Loucy (cell line): ENCODE measurements around the gene HLTF.

Source experiments
- H2AFZ ChIP-seq: fragments of 200-600 bp; sonication (generic); 2 replicates; pipeline ENCODE4 v1.6.0; 2016; ENCODE audit warnings: antibody characterized with exemption, mild to moderate bottlenecking, low read length, moderate library complexity
- H3F3A ChIP-seq: fragments of 200-600 bp; 2 replicates; pipeline ENCODE4 v1.6.0; 2016; ENCODE audit warnings: antibody characterized with exemption, low read depth, mild to moderate bottlenecking
- H3K27me3 ChIP-seq: fragments of 200-600 bp; sonication (generic); 2 replicates; pipeline ENCODE4 v1.6.1; 2014; ENCODE audit warnings: low read length, mild to moderate bottlenecking; ENCODE audit not compliant: insufficient read depth, poor library complexity, severe bottlenecking
- H3K36me3 ChIP-seq: fragments of 200-600 bp; sonication (generic); 2 replicates; pipeline ENCODE4 v1.6.1; 2016; ENCODE audit warnings: low read length; ENCODE audit not compliant: insufficient read depth
- H3K4me1 ChIP-seq: fragments of 200-600 bp; sonication (generic); 2 replicates; pipeline ENCODE4 v1.5.1; 2014; ENCODE audit warnings: low read length, mild to moderate bottlenecking; ENCODE audit not compliant: insufficient read depth, poor library complexity, severe bottlenecking
- H3K4me2 ChIP-seq: fragments of 200-600 bp; sonication (generic); 2 replicates; pipeline ENCODE4 v1.6.0; 2014; ENCODE audit warnings: antibody characterized with exemption, low read length, low read depth, mild to moderate bottlenecking; ENCODE audit not compliant: poor library complexity, severe bottlenecking
- H3K4me3 ChIP-seq: fragments of 200-600 bp; sonication (generic); 2 replicates; pipeline ENCODE4 v1.5.1; 2014; ENCODE audit warnings: low read length, mild to moderate bottlenecking, mixed read lengths; ENCODE audit not compliant: poor library complexity, severe bottlenecking
- H3K79me2 ChIP-seq: fragments of 200-600 bp; sonication (generic); 2 replicates; pipeline ENCODE4 v1.6.1; 2014; ENCODE audit warnings: low read length; ENCODE audit not compliant: insufficient read depth
- H3K9ac ChIP-seq: fragments of 200-600 bp; sonication (generic); 2 replicates; pipeline ENCODE4 v1.6.0; 2014; ENCODE audit warnings: mild to moderate bottlenecking, low read depth, low read length, moderate library complexity; ENCODE audit not compliant: poor library complexity, severe bottlenecking
- H3K9me2 ChIP-seq: fragments of 200-600 bp; sonication (generic); replicated peaks from 2 replicates; pipeline ENCODE4 v1.6.1; 2016; ENCODE audit warnings: low read depth, low read length, mixed read lengths
- H3K9me3 ChIP-seq: fragments of 200-600 bp; sonication (generic); 2 replicates; pipeline ENCODE4 v1.6.1; 2014; ENCODE audit warnings: mild to moderate bottlenecking, antibody characterized with exemption, low read length, low read depth; ENCODE audit not compliant: insufficient read depth
- H4K20me1 ChIP-seq: fragments of 200-600 bp; sonication (generic); 2 replicates; pipeline ENCODE4 v1.6.0; 2014; ENCODE audit warnings: antibody characterized with exemption, low read length, mild to moderate bottlenecking; ENCODE audit not compliant: insufficient read depth, poor library complexity, severe bottlenecking
- CTCF ChIP-seq: fragments of 200-600 bp; sonication (generic); conservative IDR thresholded peaks from 2 replicates; pipeline ENCODE4 v1.5.1; 2014; ENCODE audit warnings: mild to moderate bottlenecking, antibody characterized with exemption, low read length
- EZH2phosphoT487 ChIP-seq: fragments of 200-600 bp; IDR thresholded peaks from 2 replicates; pipeline ENCODE4 v1.6.1; 2018; ENCODE audit warnings: antibody characterized with exemption, mild to moderate bottlenecking, moderate library complexity, borderline replicate concordance

HLTF gene

GRCh38 chr3:149067883-149068282 lies 18.4 kb downstream of the HLTF start:
- peaks cover 13% of the 10 kb centered on the region; the same call in 1 of the 2 replicates for H3K79me2 ChIP-seq
- H3F3A ChIP-seq, result no peaks in the 10 kb centered on the region
- peaks cover 87% of the 10 kb centered on the region for H3K36me3 ChIP-seq
- TF ChIP-seq CTCF, result no peak
- no peak for TF ChIP-seq EZH2phosphoT487
- H3K9ac ChIP-seq, result no peak overlapping the region
- H3K4me1 ChIP-seq, result no peaks in the 10 kb centered on the region
- no peaks in the 10 kb centered on the region for H3K9me2 ChIP-seq
- no peaks in the 10 kb centered on the region for H3K27me3 ChIP-seq
- H3K9me3 ChIP-seq, result no peaks in the 10 kb centered on the region
- no peak overlapping the region for H2AFZ ChIP-seq
- H3K4me3 ChIP-seq, result no peak overlapping the region
- H3K4me2 ChIP-seq, result no peak overlapping the region
- peaks cover 8% of the 10 kb centered on the region for H4K20me1 ChIP-seq

- H3K4me2 ChIP-seq, result no peak overlapping the region
- H3K27me3 ChIP-seq, result no peaks in the 10 kb centered on the region
- H3K9ac ChIP-seq, result no peak overlapping the region
- no peaks in the 10 kb centered on the region for H4K20me1 ChIP-seq
- H3K4me1 ChIP-seq, result no peaks in the 10 kb centered on the region
- H3F3A ChIP-seq, result no peaks in the 10 kb centered on the region
- H3K9me2 ChIP-seq, result no peaks in the 10 kb centered on the region
- H3K4me3 ChIP-seq, result no peak overlapping the region
- no peak for TF ChIP-seq CTCF
- TF ChIP-seq EZH2phosphoT487, result no peak
- no peak overlapping the region for H2AFZ ChIP-seq
- H3K9me3 ChIP-seq, result no peaks in the 10 kb centered on the region
- peaks cover 84% of the 10 kb centered on the region for H3K36me3 ChIP-seq
- H3K79me2 ChIP-seq, result no peaks in the 10 kb centered on the region
These were observed 24.6 kb downstream of the HLTF start for GRCh38 chr3:149061776-149062175.

- Histone ChIP-seq H3K79me2 (no peaks in the 10 kb centered on the region), H3K4me1 (no peaks in the 10 kb centered on the region), H3K4me3 (no peak overlapping the region), H3K4me2 (no peak overlapping the region), H3K9me2 (no peaks in the 10 kb centered on the region), H3K36me3 (peaks cover 93% of the 10 kb centered on the region), H3K27me3 (no peaks in the 10 kb centered on the region), H4K20me1 (no peaks in the 10 kb centered on the region), H3K9me3 (no peaks in the 10 kb centered on the region), H2AFZ (no peak overlapping the region), H3K9ac (no peak overlapping the region), H3F3A (no peaks in the 10 kb centered on the region)
- TF ChIP-seq CTCF (no peak), EZH2phosphoT487 (no peak)
These were observed 27.7 kb downstream of the HLTF start for GRCh38 chr3:149058602-149059001.
